Retina (tissue), 1 donor: ENCODE data around the gene ADAMTS14.
A peak's percentile ranks its signal among the peaks of the same experiment; 100 is the strongest.
"Not testable (repeated sequence)": the region's sequence is repeated elsewhere in the genome, so short reads cannot be mapped to it uniquely, and the experiment has no call there.

Experiments used
- DNase-seq: peaks from one replicate; pipeline ENCODE4 v3.0.0-alpha.2; 2016

Gene ADAMTS14

GRCh38 chr10:70656489-70656888 lies 15.8 kb upstream of the ADAMTS14 start:
- no peak for DNase-seq

- DNase-seq = no peak
Observed at GRCh38 chr10:70657041-70657440, 15.3 kb upstream of the ADAMTS14 start.

GRCh38 chr10:70658582-70659136 lies 13.6 kb upstream of the ADAMTS14 start:
- DNase-seq = no peak

- no peak for DNase-seq
Observed at GRCh38 chr10:70659306-70659705, 13.0 kb upstream of the ADAMTS14 start.

GRCh38 chr10:70660722-70661121 lies 11.6 kb upstream of the ADAMTS14 start:
- no peak for DNase-seq

GRCh38 chr10:70661623-70662361 lies 10.5 kb upstream of the ADAMTS14 start:
- no peak for DNase-seq

GRCh38 chr10:70662362-70663220 lies 9.7 kb upstream of the ADAMTS14 start:
- DNase-seq = no peak

GRCh38 chr10:70663458-70664409 lies 8.6 kb upstream of the ADAMTS14 start:
- peak; percentile 19 for DNase-seq

- peak; percentile 39 for DNase-seq
Observed at GRCh38 chr10:70664702-70665195, 7.6 kb upstream of the ADAMTS14 start.

GRCh38 chr10:70666960-70667798 lies 5.1 kb upstream of the ADAMTS14 start:
- no peak for DNase-seq

GRCh38 chr10:70667818-70668217 lies 4.5 kb upstream of the ADAMTS14 start:
- not testable (repeated sequence) for DNase-seq

- DNase-seq = no peak
Observed at GRCh38 chr10:70668454-70668970, 3.8 kb upstream of the ADAMTS14 start.

- no peak for DNase-seq
Observed at GRCh38 chr10:70669015-70669414, 3.3 kb upstream of the ADAMTS14 start.

- no peak for DNase-seq
Observed at GRCh38 chr10:70669732-70670317, 2.5 kb upstream of the ADAMTS14 start.

GRCh38 chr10:70671619-70672164 lies 614 bp upstream of the ADAMTS14 start:
- DNase-seq = no peak

- no peak for DNase-seq
Observed at GRCh38 chr10:70673043-70673928, 980 bp downstream of the ADAMTS14 start.

GRCh38 chr10:70673929-70674559 lies 1.7 kb downstream of the ADAMTS14 start:
- no peak for DNase-seq

GRCh38 chr10:70674560-70675495 lies 2.5 kb downstream of the ADAMTS14 start:
- no peak for DNase-seq
